ENCODE data around the gene DRG1.
A peak's percentile ranks its signal among the peaks of the same experiment; 100 is the strongest.
"Not testable (repeated sequence)": the region's sequence is repeated elsewhere in the genome, so short reads cannot be mapped to it uniquely, and the experiment has no call there.

Gene DRG1

GRCh38 chr22:31399211-31400022 is at the start of gene DRG1:
Gene DRG1, plus strand, starts transcription at chr22:31399604. Its CDS starts 80 bp downstream, at chr22:31399684.
- peak; percentile 94 to 98 for DNase-seq (ENCODE audit: low read depth in 2 of 2)

- DNase-seq (ENCODE audit: low read depth in 2 of 2), result no peak
These were observed 49.4 kb upstream of the DRG1 start for GRCh38 chr22:31349960-31350359.

- DNase-seq (ENCODE audit: low read depth in 2 of 2), result no peak
These were observed 49.0 kb upstream of the DRG1 start for GRCh38 chr22:31350410-31350863.

- no peak for DNase-seq (ENCODE audit: low read depth in 2 of 2)
These were observed 44.9 kb upstream of the DRG1 start for GRCh38 chr22:31354515-31354914.

GRCh38 chr22:31360029-31360428 is 39.4 kb upstream of the DRG1 start:
- no peak for DNase-seq (ENCODE audit: low read depth in 2 of 2)

GRCh38 chr22:31361743-31362142 is 37.7 kb upstream of the DRG1 start:
- DNase-seq (ENCODE audit: low read depth in 2 of 2), result no peak

GRCh38 chr22:31363885-31364465 is 35.4 kb upstream of the DRG1 start:
- no peak for DNase-seq (ENCODE audit: low read depth in 2 of 2)

- DNase-seq (ENCODE audit: low read depth in 2 of 2), result no peak
These were observed 32.0 kb upstream of the DRG1 start for GRCh38 chr22:31367426-31367825.

- DNase-seq (ENCODE audit: low read depth in 2 of 2), result no peak
These were observed 21.8 kb upstream of the DRG1 start for GRCh38 chr22:31377612-31378011.

GRCh38 chr22:31378123-31378522 is 21.3 kb upstream of the DRG1 start:
- no peak for DNase-seq (ENCODE audit: low read depth in 2 of 2)

GRCh38 chr22:31378651-31379050 is 20.8 kb upstream of the DRG1 start:
- not testable (repeated sequence) for DNase-seq (ENCODE audit: low read depth in 2 of 2)

- DNase-seq (ENCODE audit: low read depth in 2 of 2), result no peak
These were observed 5.5 kb upstream of the DRG1 start for GRCh38 chr22:31393893-31394292.

- no peak for DNase-seq (ENCODE audit: low read depth in 2 of 2)
These were observed 5.1 kb upstream of the DRG1 start for GRCh38 chr22:31394326-31394725.

GRCh38 chr22:31398231-31398630 is 1.2 kb upstream of the DRG1 start:
- DNase-seq (ENCODE audit: low read depth in 2 of 2), result no peak

- no peak for DNase-seq (ENCODE audit: low read depth in 2 of 2)
These were observed 606 bp downstream of the DRG1 start for GRCh38 chr22:31400023-31400397.

GRCh38 chr22:31402350-31402749 is 2.9 kb downstream of the DRG1 start:
- not testable (repeated sequence) for DNase-seq (ENCODE audit: low read depth in 2 of 2)

GRCh38 chr22:31425331-31426050 is 26.1 kb downstream of the DRG1 start:
- DNase-seq (ENCODE audit: low read depth in 2 of 2), result no peak

GRCh38 chr22:31431950-31432349 is 32.5 kb downstream of the DRG1 start:
- DNase-seq (ENCODE audit: low read depth in 2 of 2), result no peak

- no peak for DNase-seq (ENCODE audit: low read depth in 2 of 2)
These were observed 36.7 kb downstream of the DRG1 start for GRCh38 chr22:31436132-31436531.

- DNase-seq (ENCODE audit: low read depth in 2 of 2), result no peak
These were observed 40.4 kb downstream of the DRG1 start for GRCh38 chr22:31439808-31440207.

- DNase-seq (ENCODE audit: low read depth in 2 of 2), result no peak
These were observed 41.3 kb downstream of the DRG1 start for GRCh38 chr22:31440681-31441080.

GRCh38 chr22:31441652-31442051 is 42.2 kb downstream of the DRG1 start:
- no peak for DNase-seq (ENCODE audit: low read depth in 2 of 2)

Data from stimulated activated CD4-positive, alpha-beta T cell treated with anti-CD3 and anti-CD28 coated beads, Interleukin-15, amount 100 ng/mL, for 48 hours (primary cell).